HepG2 (cell line): ENCODE measurements around the gene CD84. TPM values are rescaled to one million over a fixed set of nuclear protein-coding genes. Genes with fewer than 3 reads are reported as not detected.
A peak's percentile ranks its signal among the peaks of the same experiment; 100 is the strongest.

Source experiments
- DPF2 ChIP-seq: sonication (generic); formaldehyde crosslinking; IDR thresholded peaks from 2 replicates; pipeline ENCODE4 v1.4.0; 2020; ENCODE audit warnings: mild to moderate bottlenecking, low read depth, missing genetic modification reagents, borderline replicate concordance
- E2F2 ChIP-seq: sonication (generic); formaldehyde crosslinking; IDR thresholded peaks from 2 replicates; pipeline ENCODE4 v1.4.0; 2020; ENCODE audit warnings: missing genetic modification reagents, borderline replicate concordance
- FOXK1 ChIP-seq: sonication (generic); formaldehyde crosslinking; IDR thresholded peaks from 2 replicates; pipeline ENCODE4 v1.4.0; 2020; ENCODE audit warnings: low read depth, missing genetic modification reagents, borderline replicate concordance
- GABPA ChIP-seq, 2 experiments: IDR thresholded peaks; 2 replicates each; pipeline ENCODE4 v1.6.1; 2011 to 2016; ENCODE audit warnings: low read depth in 2 of 2, low read length in 1 of 2, missing biosample characterization in 1 of 2, missing genetic modification characterization in 1 of 2
- GATAD2A ChIP-seq: IDR thresholded peaks from 2 replicates; pipeline ENCODE4 v1.6.1; 2016
- KDM6A ChIP-seq: IDR thresholded peaks from 2 replicates; pipeline ENCODE4 v1.6.1; 2016; ENCODE audit warnings: low read depth
- MTA3 ChIP-seq: sonication (generic); formaldehyde crosslinking; IDR thresholded peaks from 2 replicates; pipeline ENCODE4 v1.4.0; 2020; ENCODE audit warnings: missing genetic modification reagents
- NCOA5 ChIP-seq: sonication (generic); formaldehyde crosslinking; IDR thresholded peaks from 2 replicates; pipeline ENCODE4 v1.4.0; 2020; ENCODE audit warnings: missing genetic modification reagents
- NFE2L2 ChIP-seq: fragments of 150-350 bp; IDR thresholded peaks from 2 replicates; pipeline ENCODE4 v1.6.1; 2014; ENCODE audit warnings: low read length
- YEATS2 ChIP-seq: sonication (generic); formaldehyde crosslinking; IDR thresholded peaks from 2 replicates; pipeline ENCODE4 v1.4.0; 2020; ENCODE audit warnings: missing genetic modification reagents, borderline replicate concordance
- ZBTB40 ChIP-seq, 2 experiments: fragments of 450-650 bp in 1 of 2; sonication (generic) in 1 of 2; formaldehyde crosslinking in 1 of 2; IDR thresholded peaks; 2 replicates each; pipeline versions ENCODE4 v1.6.1 to v1.8.0; 2016 to 2022; ENCODE audit warnings: antibody characterized with exemption in 1 of 2, mild to moderate bottlenecking in 1 of 2, missing genetic modification reagents in 1 of 2
- ZNF547 ChIP-seq: sonication (generic); formaldehyde crosslinking; IDR thresholded peaks from 2 replicates; pipeline ENCODE4 v1.5.1; 2020; ENCODE audit warnings: mild to moderate bottlenecking, missing genetic modification reagents
- ZNF678 ChIP-seq: sonication (generic); formaldehyde crosslinking; IDR thresholded peaks from 2 replicates; pipeline ENCODE4 v1.4.0; 2020; ENCODE audit warnings: mild to moderate bottlenecking, missing genetic modification reagents
- polyA plus RNA-seq, 8 experiments: library from polyadenylated mRNA; depleted of rRNA in 3 of 8; stranded (reverse) in 7 of 8; unstranded in 1 of 8; fragments of >200 nt; fragmentation: Illumina TruSeq in 4 of 8; extraction: Trizol in 4 of 8; gene quantifications; 2 replicates each; pipeline versions ENCODE4 v1.2.1 to v1.2.3, GENCODE V29; 2011 to 2016; ENCODE audit warnings: low read depth in 4 of 8, missing spikeins in 1 of 8, mixed read lengths in 1 of 8; ENCODE audit not compliant: insufficient read depth in 1 of 8
- total RNA-seq, 5 experiments: library from RNA; depleted of rRNA; stranded (reverse); fragments of >200 nt; fragmentation: Illumina TruSeq; extraction: Trizol; gene quantifications; 2 replicates each; pipeline ENCODE4 v1.2.3, GENCODE V29; 2016; ENCODE audit warnings: low read depth in 1 of 5
- TF ChIP-seq, protein P1 (sequence below): sonication (generic); formaldehyde crosslinking; IDR thresholded peaks from 2 replicates; pipeline ENCODE4 v1.4.0; 2020; ENCODE audit warnings: missing genetic modification reagents
- TF ChIP-seq, protein P2 (sequence below): sonication (generic); formaldehyde crosslinking; IDR thresholded peaks from 2 replicates; pipeline ENCODE4 v1.5.1; 2020; ENCODE audit warnings: missing genetic modification reagents, mild to moderate bottlenecking, borderline replicate concordance

CD84 gene
- total and polyA plus RNA-seq, 2 of the 13 experiments (the other 11 are each of a cell fraction or from before 2014, with no cell fraction given) = not detected

GRCh38 chr1:160538985-160539651, 40.2 kb downstream of the CD84 start (continued):
- no peak for TF ChIP-seq E2F2 (CRISPR knock-in tag)
- TF ChIP-seq ZBTB40 (IDR thresholded peaks at IDR 0.05) = no peak
- TF ChIP-seq ZBTB40 (CRISPR knock-in tag; IDR thresholded peaks at IDR 0.05) = no peak
- no peak for TF ChIP-seq YEATS2 (CRISPR knock-in tag)
- no peak for TF ChIP-seq ZNF547 (CRISPR knock-in tag)
- TF ChIP-seq GABPA (IDR thresholded peaks at IDR 0.05; ENCODE audit: low read depth, low read length) = no peak
- peak; percentile 55 for TF ChIP-seq GABPA (CRISPR knock-in tag; IDR thresholded peaks at IDR 0.05; ENCODE audit: low read depth)
- TF ChIP-seq, protein P1, sequence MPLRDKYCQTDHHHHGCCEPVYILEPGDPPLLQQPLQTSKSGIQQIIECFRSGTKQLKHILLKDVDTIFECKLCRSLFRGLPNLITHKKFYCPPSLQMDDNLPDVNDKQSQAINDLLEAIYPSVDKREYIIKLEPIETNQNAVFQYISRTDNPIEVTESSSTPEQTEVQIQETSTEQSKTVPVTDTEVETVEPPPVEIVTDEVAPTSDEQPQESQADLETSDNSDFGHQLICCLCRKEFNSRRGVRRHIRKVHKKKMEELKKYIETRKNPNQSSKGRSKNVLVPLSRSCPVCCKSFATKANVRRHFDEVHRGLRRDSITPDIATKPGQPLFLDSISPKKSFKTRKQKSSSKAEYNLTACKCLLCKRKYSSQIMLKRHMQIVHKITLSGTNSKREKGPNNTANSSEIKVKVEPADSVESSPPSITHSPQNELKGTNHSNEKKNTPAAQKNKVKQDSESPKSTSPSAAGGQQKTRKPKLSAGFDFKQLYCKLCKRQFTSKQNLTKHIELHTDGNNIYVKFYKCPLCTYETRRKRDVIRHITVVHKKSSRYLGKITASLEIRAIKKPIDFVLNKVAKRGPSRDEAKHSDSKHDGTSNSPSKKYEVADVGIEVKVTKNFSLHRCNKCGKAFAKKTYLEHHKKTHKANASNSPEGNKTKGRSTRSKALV = no peak
- TF ChIP-seq GATAD2A (CRISPR knock-in tag) = peak; percentile 60; the same call in 1 of the 2 replicates
- no peak for TF ChIP-seq NFE2L2
- TF ChIP-seq, protein P2, sequence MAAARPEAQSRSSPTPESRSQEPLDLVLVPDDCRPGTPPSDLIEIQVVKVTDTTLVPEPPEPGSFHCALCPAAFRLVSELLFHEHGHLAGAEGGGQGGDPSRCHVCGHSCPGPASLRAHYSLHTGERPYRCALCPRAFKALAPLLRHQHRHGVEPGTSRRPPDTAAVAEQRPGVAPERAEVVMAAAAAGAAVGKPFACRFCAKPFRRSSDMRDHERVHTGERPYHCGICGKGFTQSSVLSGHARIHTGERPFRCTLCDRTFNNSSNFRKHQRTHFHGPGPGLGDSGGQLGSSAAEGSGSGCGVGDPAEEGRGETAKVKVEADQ (CRISPR knock-in tag) = no peak
- TF ChIP-seq KDM6A (CRISPR knock-in tag) = peak; percentile 20; the same call in 1 of the 2 replicates
- TF ChIP-seq FOXK1 (CRISPR knock-in tag) = no peak
- TF ChIP-seq ZNF678 (CRISPR knock-in tag) = no peak
- TF ChIP-seq MTA3 (CRISPR knock-in tag) = no peak
- 0 out of 2 replicates have a peak, but pooled peaks have one; percentile 10 for TF ChIP-seq DPF2 (CRISPR knock-in tag)
- no peak for TF ChIP-seq NCOA5 (CRISPR knock-in tag)
